IMR-90 (cell line): ENCODE results near the gene PPP1R13L. TPM values are rescaled to one million over a fixed set of nuclear protein-coding genes. Genes with fewer than 3 reads are reported as not detected.

Experiments used
- ATAC-seq: fragments of 200-7000 bp; cut with Tn5 transposase; 2 replicates; pipeline ENCODE4 v1.9.1; 2020; ENCODE audit warnings: low read depth, mild to moderate bottlenecking, moderate library complexity
- BruUV-seq: library from RNA; stranded (reverse); fragments of 400-500 nt; replicated peaks from 2 replicates; lab custom pipeline; 2021; lab: Mats Ljungman, UMichigan
- CTCF ChIA-PET: fragments of 300-600 bp; formaldehyde crosslinking; extraction: SDS; loops from one replicate; lab custom pipeline; 2021; ENCODE audit warnings: antibody characterized with exemption; lab: Yijun Ruan, JAX
- POLR2A ChIA-PET: fragments of 300-600 bp; sonication (Branson Sonifier 250); formaldehyde crosslinking; loops from one replicate; lab custom pipeline; 2022; ENCODE audit warnings: antibody characterized with exemption; ENCODE audit not compliant: unreplicated experiment; lab: Charles Lee
- DNase-seq: peaks from one replicate; pipeline ENCODE4 v3.0.0; 2013
- H2AFZ ChIP-seq: replicated peaks from 2 replicates; pipeline ENCODE3; 2013; ENCODE audit warnings: low read length, mild to moderate bottlenecking; ENCODE audit not compliant: poor library complexity
- H2AK5ac ChIP-seq: 2 replicates; pipeline ENCODE4 v1.6.1; 2013; ENCODE audit warnings: low read depth, low read length, inconsistent platforms
- H2AK9ac ChIP-seq: replicated peaks from 2 replicates; pipeline ENCODE3; 2013; ENCODE audit warnings: mild to moderate bottlenecking, low read depth, low read length, moderate library complexity; ENCODE audit not compliant: poor library complexity
- H2BK120ac ChIP-seq: 2 replicates; pipeline ENCODE4 v1.6.1; 2013; ENCODE audit warnings: low read depth, low read length, inconsistent platforms
- H2BK15ac ChIP-seq: 3 replicates; pipeline ENCODE4 v1.6.1; 2013; ENCODE audit warnings: low read depth, low read length, inconsistent platforms
- H2BK20ac ChIP-seq: 2 replicates; pipeline ENCODE4 v1.6.1; 2013; ENCODE audit warnings: low read depth, mild to moderate bottlenecking, inconsistent platforms, low read length, moderate library complexity
- H2BK5ac ChIP-seq: 2 replicates; pipeline ENCODE4 v1.6.1; 2013; ENCODE audit warnings: mild to moderate bottlenecking, low read depth, low read length, inconsistent platforms; ENCODE audit not compliant: poor library complexity, severe bottlenecking
- H3K14ac ChIP-seq: replicated peaks from 2 replicates; pipeline ENCODE4 v1.6.1; 2013; ENCODE audit warnings: low read depth, low read length, inconsistent platforms
- H3K18ac ChIP-seq: 2 replicates; pipeline ENCODE4 v1.6.1; 2013; ENCODE audit warnings: low read depth, low read length, control low read depth
- H3K23ac ChIP-seq: 2 replicates; pipeline ENCODE4 v1.6.1; 2013; ENCODE audit warnings: low read depth, low read length, inconsistent platforms
- H3K27ac ChIP-seq: 2 replicates; pipeline ENCODE4 v1.5.1; 2013; ENCODE audit warnings: mild to moderate bottlenecking, control low read depth, low read length; ENCODE audit not compliant: insufficient read depth
- H3K27me3 ChIP-seq: 2 replicates; pipeline ENCODE4 v1.6.1; 2013; ENCODE audit warnings: low read length; ENCODE audit not compliant: control insufficient read depth, insufficient read depth
- H3K36me3 ChIP-seq: 2 replicates; pipeline ENCODE4 v1.6.1; 2013; ENCODE audit warnings: low read length, mixed read lengths; ENCODE audit not compliant: control insufficient read depth, insufficient read depth
- H3K4ac ChIP-seq: 2 replicates; pipeline ENCODE4 v1.6.1; 2013; ENCODE audit warnings: low read depth, low read length, inconsistent platforms
- H3K4me1 ChIP-seq: 2 replicates; pipeline ENCODE4 v1.6.1; 2013; ENCODE audit warnings: low read length, mixed read lengths; ENCODE audit not compliant: control insufficient read depth, insufficient read depth
- H3K4me2 ChIP-seq: 2 replicates; pipeline ENCODE4 v1.6.1; 2013; ENCODE audit warnings: low read depth, mild to moderate bottlenecking, control low read depth, low read length, moderate library complexity
- H3K4me3 ChIP-seq: 2 replicates; pipeline ENCODE4 v1.5.1; 2013; ENCODE audit warnings: low read depth, mild to moderate bottlenecking, control low read depth, low read length, moderate library complexity; ENCODE audit not compliant: insufficient read depth
- H3K56ac ChIP-seq: 2 replicates; pipeline ENCODE4 v1.6.1; 2013; ENCODE audit warnings: low read length, inconsistent platforms; ENCODE audit not compliant: insufficient read depth; ENCODE audit errors: extremely low read depth
- H3K79me1 ChIP-seq, 2 experiments: 2 replicates each; pipeline ENCODE4 v1.6.1; 2013; ENCODE audit warnings: low read length in 2 of 2, inconsistent platforms in 1 of 2, low read depth in 1 of 2
- H3K9ac ChIP-seq: 2 replicates; pipeline ENCODE4 v1.6.1; 2013; ENCODE audit warnings: low read depth, low read length, control low read depth
- H3K9me1 ChIP-seq: 2 replicates; pipeline ENCODE4 v1.6.1; 2013; ENCODE audit warnings: low read length, inconsistent platforms; ENCODE audit not compliant: insufficient read depth
- H3K9me3 ChIP-seq: 2 replicates; pipeline ENCODE4 v1.6.1; 2013; ENCODE audit warnings: low read length; ENCODE audit not compliant: control insufficient read depth, insufficient read depth
- H4K20me1 ChIP-seq: 2 replicates; pipeline ENCODE4 v1.6.1; 2013; ENCODE audit warnings: low read length, inconsistent platforms; ENCODE audit not compliant: insufficient read depth
- H4K5ac ChIP-seq: 2 replicates; pipeline ENCODE4 v1.6.1; 2013; ENCODE audit warnings: mild to moderate bottlenecking, low read depth, low read length, control low read depth
- H4K8ac ChIP-seq, 2 experiments: 2 replicates each; pipeline ENCODE4 v1.6.1; 2013; ENCODE audit warnings: low read depth in 2 of 2, low read length in 2 of 2, control low read depth in 1 of 2, inconsistent platforms in 1 of 2
- H4K91ac ChIP-seq: 2 replicates; pipeline ENCODE4 v1.6.1; 2013; ENCODE audit warnings: low read depth, low read length, inconsistent platforms; ENCODE audit not compliant: insufficient read depth
- USF2 ChIP-seq: fragments of 150-350 bp; IDR thresholded peaks from 2 replicates; pipeline ENCODE4 v1.6.1; 2017; ENCODE audit warnings: mild to moderate bottlenecking, antibody characterized with exemption, low read length, low read depth
- WGBS, 2 experiments: methylation state at CpG; one replicate each; pipeline versions ENCODE4 v1.1.5 to v1.1.7; 2013; ENCODE audit warnings: missing lambda C conversion rate in 2 of 2; ENCODE audit not compliant: insufficient read length in 1 of 2; ENCODE audit errors: extremely low coverage in 2 of 2; 5-methylcytosine and 5-hydroxymethylcytosine counted together
- dilution Hi-C: fragments of 300-500 bp; cut with HindIII; formaldehyde crosslinking; loops from one replicate; pipeline ENCODE4 v1.14.3; 2018; ENCODE audit warnings: low sequenced_read_pairs; ENCODE audit not compliant: unreplicated experiment
- in situ Hi-C: fragments of 300-500 bp; cut with MboI; formaldehyde crosslinking; loops from 3 replicates; pipeline ENCODE4 v1.14.3; 2019; ENCODE audit warnings: low sequenced_read_pairs, inconsistent platforms, mixed read lengths
- intact Hi-C: fragments of 100-400 bp; cut with micrococcal nuclease; formaldehyde crosslinking; loops from 2 replicates; pipeline ENCODE4 v1.10.0; 2022
- polyA plus RNA-seq, 3 experiments: library from polyadenylated mRNA; depleted of rRNA; stranded (reverse); fragments of >200 nt; gene quantifications; 2 replicates each; pipeline ENCODE4 v1.2.3, GENCODE V29; 2012; ENCODE audit warnings: low replicate concordance in 1 of 3
- total RNA-seq: library from RNA; depleted of rRNA; stranded (reverse); fragments of >200 nt; gene quantifications from 2 replicates; pipeline ENCODE4 v1.2.3, GENCODE V29; 2012
- TF ChIP-seq, protein P1 (sequence below): conservative IDR thresholded peaks from 2 replicates; pipeline ENCODE4 v1.5.1; 2012; ENCODE audit warnings: mild to moderate bottlenecking, low read depth, low read length, improper control_type of control experiment

The PPP1R13L gene
- total and polyA plus RNA-seq, 2 of the 4 experiments (the other 2 are of a cell fraction), result 3.0 to 13.3 TPM

GRCh38 chr19:45448887-45449299, 44.0 kb upstream of the PPP1R13L start:
- Histone ChIP-seq H3K27ac (no peak overlapping the region), H3K14ac (no peak overlapping the region)
- BruUV-seq, result no TSS peak

More at GRCh38 chr19:45448887-45449299, 44.0 kb upstream of the PPP1R13L start:
- POLR2A ChIA-PET, result no interaction called here
- H4K91ac ChIP-seq, result no peak overlapping the region
- H2BK15ac ChIP-seq, result no peak overlapping the region
- in situ Hi-C loops (no loop called here), intact Hi-C loops (no loop called here), dilution Hi-C loops (no loop called here)
- peaks cover 9% of the 10 kb centered on the region for H3K4me1 ChIP-seq
- no peak overlapping the region for H3K9ac ChIP-seq
- no peak overlapping the region for H3K4me3 ChIP-seq
- H4K20me1 ChIP-seq, result no peaks in the 10 kb centered on the region; the same call in 1 of the 2 replicates
- WGBS, 2 experiments, result no CpG with 5 or more reads among the region's 7 CpGs
- H3K27me3 ChIP-seq, result no peaks in the 10 kb centered on the region
- no peaks in the 10 kb centered on the region for H3K9me3 ChIP-seq
- H3K4me2 ChIP-seq, result no peak overlapping the region
- peak; percentile 48 for TF ChIP-seq USF2
- TF ChIP-seq, protein P1, sequence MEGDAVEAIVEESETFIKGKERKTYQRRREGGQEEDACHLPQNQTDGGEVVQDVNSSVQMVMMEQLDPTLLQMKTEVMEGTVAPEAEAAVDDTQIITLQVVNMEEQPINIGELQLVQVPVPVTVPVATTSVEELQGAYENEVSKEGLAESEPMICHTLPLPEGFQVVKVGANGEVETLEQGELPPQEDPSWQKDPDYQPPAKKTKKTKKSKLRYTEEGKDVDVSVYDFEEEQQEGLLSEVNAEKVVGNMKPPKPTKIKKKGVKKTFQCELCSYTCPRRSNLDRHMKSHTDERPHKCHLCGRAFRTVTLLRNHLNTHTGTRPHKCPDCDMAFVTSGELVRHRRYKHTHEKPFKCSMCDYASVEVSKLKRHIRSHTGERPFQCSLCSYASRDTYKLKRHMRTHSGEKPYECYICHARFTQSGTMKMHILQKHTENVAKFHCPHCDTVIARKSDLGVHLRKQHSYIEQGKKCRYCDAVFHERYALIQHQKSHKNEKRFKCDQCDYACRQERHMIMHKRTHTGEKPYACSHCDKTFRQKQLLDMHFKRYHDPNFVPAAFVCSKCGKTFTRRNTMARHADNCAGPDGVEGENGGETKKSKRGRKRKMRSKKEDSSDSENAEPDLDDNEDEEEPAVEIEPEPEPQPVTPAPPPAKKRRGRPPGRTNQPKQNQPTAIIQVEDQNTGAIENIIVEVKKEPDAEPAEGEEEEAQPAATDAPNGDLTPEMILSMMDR, result no peak
- peaks cover 8% of the 10 kb centered on the region for H3K9me1 ChIP-seq
- peaks cover 0 to 24% of the 10 kb centered on the region in 2 experiments; a peak in 1 of 4 replicates for H3K79me1 ChIP-seq
- no peak overlapping the region for H2BK20ac ChIP-seq
- CTCF ChIA-PET, result interaction anchor here (1.5 kb wide), 1 partner anchor 30 kb away, joined by 7 read pairs; no protein-coding TSS in a partner anchor
- H3K23ac ChIP-seq, result no peak overlapping the region; the same call in 1 of the 2 replicates
- no peak overlapping the region for H3K4ac ChIP-seq
- peak overlapping the region; percentile 38 for H2AFZ ChIP-seq
- no peak overlapping the region for H2BK5ac ChIP-seq
- DNase-seq (peak; percentile 15), ATAC-seq (no peak)
- no peak overlapping the region for H2BK120ac ChIP-seq
- H4K5ac ChIP-seq, result no peak overlapping the region
- no peak overlapping the region for H4K8ac ChIP-seq
- H2AK9ac ChIP-seq, result no peak overlapping the region
- H3K36me3 ChIP-seq, result no peaks in the 10 kb centered on the region
- no peak overlapping the region for H3K18ac ChIP-seq
- H3K56ac ChIP-seq, result no peak overlapping the region
- no peak overlapping the region for H2AK5ac ChIP-seq
